ENCODE data around the gene ANAPC7. TPM values are rescaled to one million over a fixed set of nuclear protein-coding genes. Genes with fewer than 3 reads are reported as not detected.

The ANAPC7 gene
- total and polyA plus RNA-seq, 2 of the 13 experiments (the other 11 are each of a cell fraction or from before 2014, with no cell fraction given): 40.0 to 69.1 TPM

GRCh38 chr12:110449799-110450497, 46.4 kb upstream of the ANAPC7 start, which contains the start of gene ARPC3 (continued):
- no peak for TF ChIP-seq ETS1 (CRISPR knock-in tag; IDR thresholded peaks at IDR 0.05)
- no peak for TF ChIP-seq MTF2 (CRISPR knock-in tag; IDR thresholded peaks at IDR 0.05; ENCODE audit: borderline replicate concordance)
- TF ChIP-seq GFI1 (CRISPR knock-in tag; IDR thresholded peaks at IDR 0.05; ENCODE audit: borderline replicate concordance): no peak
- TF ChIP-seq, protein P1, sequence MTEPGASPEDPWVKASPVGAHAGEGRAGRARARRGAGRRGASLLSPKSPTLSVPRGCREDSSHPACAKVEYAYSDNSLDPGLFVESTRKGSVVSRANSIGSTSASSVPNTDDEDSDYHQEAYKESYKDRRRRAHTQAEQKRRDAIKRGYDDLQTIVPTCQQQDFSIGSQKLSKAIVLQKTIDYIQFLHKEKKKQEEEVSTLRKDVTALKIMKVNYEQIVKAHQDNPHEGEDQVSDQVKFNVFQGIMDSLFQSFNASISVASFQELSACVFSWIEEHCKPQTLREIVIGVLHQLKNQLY (CRISPR knock-in tag; IDR thresholded peaks at IDR 0.05): 0 out of 2 replicates have a peak, but pooled peaks have one; percentile 31
- TF ChIP-seq ZNF253 (CRISPR knock-in tag; IDR thresholded peaks at IDR 0.05; ENCODE audit: borderline replicate concordance): no peak
- TF ChIP-seq ZNF367 (CRISPR knock-in tag; IDR thresholded peaks at IDR 0.05; ENCODE audit: borderline replicate concordance): no peak
- TF ChIP-seq PCBP1 (IDR thresholded peaks at IDR 0.05; ENCODE audit: borderline replicate concordance, low read depth, low read length): no peak
- TF ChIP-seq LRRFIP1 (CRISPR knock-in tag; conservative IDR thresholded peaks at IDR 0.05): no peak
- TF ChIP-seq ZSCAN25 (CRISPR knock-in tag; IDR thresholded peaks at IDR 0.05): peak; percentile 43; the same call in 1 of the 2 replicates
- no peak for TF ChIP-seq FOXA1 (IDR thresholded peaks at IDR 0.05)
- 0 out of 2 replicates have a peak, but pooled peaks have one; percentile 21 for TF ChIP-seq FOXA1 (CRISPR knock-in tag; IDR thresholded peaks at IDR 0.05)
- no peak for TF ChIP-seq KLF15 (CRISPR knock-in tag; IDR thresholded peaks at IDR 0.05; ENCODE audit: borderline replicate concordance)
- TF ChIP-seq, protein P2, sequence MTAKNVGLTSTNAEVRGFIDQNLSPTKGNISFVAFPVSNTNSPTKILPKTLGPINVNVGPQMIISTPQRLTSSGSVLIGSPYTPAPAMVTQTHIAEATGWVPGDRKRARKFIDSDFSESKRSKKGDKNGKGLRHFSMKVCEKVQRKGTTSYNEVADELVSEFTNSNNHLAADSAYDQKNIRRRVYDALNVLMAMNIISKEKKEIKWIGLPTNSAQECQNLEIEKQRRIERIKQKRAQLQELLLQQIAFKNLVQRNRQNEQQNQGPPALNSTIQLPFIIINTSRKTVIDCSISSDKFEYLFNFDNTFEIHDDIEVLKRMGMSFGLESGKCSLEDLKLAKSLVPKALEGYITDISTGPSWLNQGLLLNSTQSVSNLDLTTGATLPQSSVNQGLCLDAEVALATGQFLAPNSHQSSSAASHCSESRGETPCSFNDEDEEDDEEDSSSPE (CRISPR knock-in tag; IDR thresholded peaks at IDR 0.05): 0 out of 2 replicates have a peak, but pooled peaks have one; percentile 31
- no peak for TF ChIP-seq CCAR2 (optimal IDR thresholded peaks at IDR 0.05; ENCODE audit: low read depth, low read length)
- peak; percentile 52; the same call in 1 of the 2 replicates for TF ChIP-seq GLI4 (CRISPR knock-in tag; IDR thresholded peaks at IDR 0.05; ENCODE audit: borderline replicate concordance)
- no peak for TF ChIP-seq ZNF33A (CRISPR knock-in tag; IDR thresholded peaks at IDR 0.05; ENCODE audit: borderline replicate concordance)
- no peak for TF ChIP-seq FOXP1 (IDR thresholded peaks at IDR 0.05)
- no peak for TF ChIP-seq FOXP1 (CRISPR knock-in tag; IDR thresholded peaks at IDR 0.05)
- no peak for TF ChIP-seq HNF4G (IDR thresholded peaks at IDR 0.05; ENCODE audit: borderline replicate concordance, low read depth, low read length)
- no peak for TF ChIP-seq HNF4G (CRISPR knock-in tag; IDR thresholded peaks at IDR 0.05; ENCODE audit: borderline replicate concordance, low read depth)
- no peak for TF ChIP-seq PLRG1 (conservative IDR thresholded peaks at IDR 0.05)
- peak; percentile 85 for TF ChIP-seq ZNF607 (CRISPR knock-in tag; IDR thresholded peaks at IDR 0.05; ENCODE audit: borderline replicate concordance)
- peak; percentile 36; the same call in 1 of the 2 replicates for TF ChIP-seq ZNF772 (CRISPR knock-in tag; IDR thresholded peaks at IDR 0.05)
- TF ChIP-seq ZNF34 (CRISPR knock-in tag; IDR thresholded peaks at IDR 0.05; ENCODE audit: borderline replicate concordance): no peak
- peak; percentile 83; the same call in 1 of the 2 replicates for TF ChIP-seq ZNF225 (CRISPR knock-in tag; IDR thresholded peaks at IDR 0.05)
- peak; percentile 87; the same call in 1 of the 2 replicates for TF ChIP-seq ERF (CRISPR knock-in tag; IDR thresholded peaks at IDR 0.05)
- no peak for TF ChIP-seq ZKSCAN1 (IDR thresholded peaks at IDR 0.05; ENCODE audit: low read length)

Data from HepG2 (cell line).